Activated CD8-positive, alpha-beta T cell treated with anti-CD3 and anti-CD28 coated beads, Interleukin-2, amount 10 ng/mL, durations not matched to agents 7 days and 5 days (primary cell): Measurements from ENCODE around the gene NDUFB8. TPM values are rescaled to one million over a fixed set of nuclear protein-coding genes. Genes with fewer than 3 reads are reported as not detected.
"Not testable (repeated sequence)": the region's sequence is repeated elsewhere in the genome, so short reads cannot be mapped to it uniquely, and the experiment has no call there.

Experiments
- ATAC-seq: fragments of 150-1000 bp; cut with Tn5 transposase; one replicate; pipeline ENCODE4 v1.10.0; 2021; ENCODE audit warnings: moderate library complexity
- CTCF ChIA-PET: fragments of 350-600 bp; sonication (Branson Sonifier 250); formaldehyde crosslinking; loops from one replicate; lab custom pipeline; 2021; ENCODE audit warnings: antibody characterized with exemption; lab: Charles Lee
- POLR2A ChIA-PET: fragments of 350-600 bp; sonication (Branson Sonifier 250); formaldehyde crosslinking; loops from one replicate; lab custom pipeline; 2021; ENCODE audit warnings: antibody characterized with exemption; lab: Charles Lee
- DNase-seq: peaks from one replicate; pipeline ENCODE4 v3.0.0-alpha.2; 2020
- H3K27ac Mint-ChIP-seq: one replicate; pipeline ENCODE4 v1.8.0; 2021; ENCODE audit warnings: mild to moderate bottlenecking, mixed read lengths
- H3K27me3 Mint-ChIP-seq: one replicate; pipeline ENCODE4 v1.8.0; 2021; ENCODE audit warnings: low read depth, mixed read lengths
- H3K36me3 Mint-ChIP-seq: one replicate; pipeline ENCODE4 v1.8.0; 2021; ENCODE audit warnings: low read depth, mixed read lengths
- H3K4me1 Mint-ChIP-seq: one replicate; pipeline ENCODE4 v1.8.0; 2021; ENCODE audit warnings: low read depth, mixed read lengths
- H3K4me3 Mint-ChIP-seq: one replicate; pipeline ENCODE4 v1.8.0; 2021; ENCODE audit warnings: mild to moderate bottlenecking, mixed read lengths
- H3K9me3 Mint-ChIP-seq: one replicate; pipeline ENCODE4 v1.8.0; 2022; ENCODE audit warnings: mixed read lengths; ENCODE audit not compliant: insufficient read depth
- total RNA-seq, 2 experiments: library from RNA; stranded (reverse); gene quantifications; one replicate each; pipeline ENCODE4 v1.2.3, GENCODE V29; 2021

NDUFB8 gene
- 100 to 1,000 TPM; 290 to 293 TPM for total RNA-seq

- H3K36me3 Mint-ChIP-seq: peaks cover 37% of the 10 kb centered on the region
- POLR2A ChIA-PET: interaction anchor here (0.7 to 2.6 kb wide), 6 partner anchors 11 to 47 kb away, joined by 3 to 7 read pairs (median 4); no protein-coding TSS in a partner anchor
- peaks cover 44% of the 10 kb centered on the region for H3K4me1 Mint-ChIP-seq
- CTCF ChIA-PET: interaction anchor here (0.9 to 5.9 kb wide), 8 partner anchors 12 to 97 kb away, joined by 3 to 60 read pairs (median 8); partner anchors contain the start of gene SEC31B
- no peaks in the 10 kb centered on the region for H3K9me3 Mint-ChIP-seq
- peak within 1 kb of the TSS; percentile 100 for H3K4me3 Mint-ChIP-seq
- H3K27ac Mint-ChIP-seq: peak within 1 kb of the TSS; percentile 99
- peak; percentile 89 for ATAC-seq
- DNase-seq: peak; percentile 92
- no peaks in the 10 kb centered on the region for H3K27me3 Mint-ChIP-seq
Observed at GRCh38 chr10:100529475-100530298, at the start of gene NDUFB8. TSS of gene NDUFB8 (minus strand) at chr10:100529871. CDS start at chr10:100529851, 20 bp downstream.

GRCh38 chr10:100576282-100576635 is 46.6 kb upstream of the NDUFB8 start:
- Mint-ChIP-seq H3K9me3 (no peaks in the 10 kb centered on the region), H3K4me1 (no peaks in the 10 kb centered on the region), H3K4me3 (no peak overlapping the region), H3K27me3 (peaks cover 26% of the 10 kb centered on the region), H3K36me3 (no peaks in the 10 kb centered on the region), H3K27ac (no peak overlapping the region)
- ATAC-seq (no peak), DNase-seq (no peak)
- ChIA-PET CTCF (no interaction called here), POLR2A (no interaction called here)

- DNase-seq: no peak
- H3K27me3 Mint-ChIP-seq: peaks cover 23% of the 10 kb centered on the region
- CTCF ChIA-PET: no interaction called here
- no peaks in the 10 kb centered on the region for H3K9me3 Mint-ChIP-seq
- no peak overlapping the region for H3K4me3 Mint-ChIP-seq
- ATAC-seq: no peak
- POLR2A ChIA-PET: no interaction called here
- no peaks in the 10 kb centered on the region for H3K36me3 Mint-ChIP-seq
- no peaks in the 10 kb centered on the region for H3K4me1 Mint-ChIP-seq
- no peak overlapping the region for H3K27ac Mint-ChIP-seq
Observed at GRCh38 chr10:100575585-100576281, 46.1 kb upstream of the NDUFB8 start.

- H3K9me3 Mint-ChIP-seq, CTCF ChIA-PET, ATAC-seq, H3K36me3 Mint-ChIP-seq, POLR2A ChIA-PET, H3K27ac Mint-ChIP-seq, H3K4me3 Mint-ChIP-seq, H3K4me1 Mint-ChIP-seq, DNase-seq: not testable (repeated sequence)
- peaks cover 23% of the 10 kb centered on the region for H3K27me3 Mint-ChIP-seq
Observed at GRCh38 chr10:100575146-100575545, 45.5 kb upstream of the NDUFB8 start.

GRCh38 chr10:100571084-100571856 is 41.6 kb upstream of the NDUFB8 start:
- DNase-seq: no peak
- H3K27me3 Mint-ChIP-seq: peaks cover 11% of the 10 kb centered on the region
- CTCF ChIA-PET: no interaction called here
- H3K4me3 Mint-ChIP-seq: no peak overlapping the region
- no peaks in the 10 kb centered on the region for H3K36me3 Mint-ChIP-seq
- POLR2A ChIA-PET: no interaction called here
- H3K9me3 Mint-ChIP-seq: no peaks in the 10 kb centered on the region
- no peak for ATAC-seq
- H3K27ac Mint-ChIP-seq: no peak overlapping the region
- no peaks in the 10 kb centered on the region for H3K4me1 Mint-ChIP-seq

- ATAC-seq (no peak), DNase-seq (no peak)
- Mint-ChIP-seq H3K27me3 (peaks cover 10% of the 10 kb centered on the region), H3K4me1 (peaks cover under 1% of the 10 kb centered on the region), H3K27ac (no peak overlapping the region), H3K9me3 (no peaks in the 10 kb centered on the region), H3K4me3 (no peak overlapping the region), H3K36me3 (no peaks in the 10 kb centered on the region)
- POLR2A ChIA-PET: interaction anchor here (0.5 kb wide), 1 partner anchor 10 kb away, joined by 3 read pairs; no protein-coding TSS in a partner anchor
- CTCF ChIA-PET: interaction anchor here (0.9 to 1.5 kb wide), 5 partner anchors 10 to 173 kb away, joined by 3 to 4 read pairs (median 3); no protein-coding TSS in a partner anchor
Observed at GRCh38 chr10:100570506-100570905, 40.8 kb upstream of the NDUFB8 start.

- H3K27me3 Mint-ChIP-seq: peaks cover 14% of the 10 kb centered on the region
- ATAC-seq: no peak
- no peak for DNase-seq
Observed at GRCh38 chr10:100569687-100570481, 40.2 kb upstream of the NDUFB8 start.

GRCh38 chr10:100568912-100569311 is 39.2 kb upstream of the NDUFB8 start:
- Mint-ChIP-seq H3K36me3 (no peaks in the 10 kb centered on the region), H3K27me3 (peaks cover 22% of the 10 kb centered on the region), H3K9me3 (no peaks in the 10 kb centered on the region), H3K4me3 (no peak overlapping the region), H3K4me1 (peaks cover 6% of the 10 kb centered on the region), H3K27ac (no peak overlapping the region)
- POLR2A ChIA-PET: interaction anchor here (0.7 kb wide), 2 partner anchors 13 to 158 kb away, joined by 3 to 6 read pairs; no protein-coding TSS in a partner anchor
- ATAC-seq (no peak), DNase-seq (no peak)
- CTCF ChIA-PET: no interaction called here

More at GRCh38 chr10:100569687-100570481, 40.2 kb upstream of the NDUFB8 start:
- ChIA-PET POLR2A (interaction anchor here (0.5 kb wide), 1 partner anchor 9 kb away, joined by 3 read pairs; no protein-coding TSS in a partner anchor), CTCF (interaction anchor here (0.9 to 1.5 kb wide), 5 partner anchors 9 to 174 kb away, joined by 3 to 4 read pairs (median 3); no protein-coding TSS in a partner anchor)
- H3K4me1 Mint-ChIP-seq: peaks cover 4% of the 10 kb centered on the region
- H3K36me3 Mint-ChIP-seq: no peaks in the 10 kb centered on the region
- H3K27ac Mint-ChIP-seq: no peak overlapping the region
- H3K4me3 Mint-ChIP-seq: no peak overlapping the region
- H3K9me3 Mint-ChIP-seq: no peaks in the 10 kb centered on the region

GRCh38 chr10:100567826-100568225 is 38.2 kb upstream of the NDUFB8 start:
- ChIA-PET POLR2A (no interaction called here), CTCF (interaction anchor here (1.4 kb wide), 1 partner anchor 176 kb away, joined by 3 read pairs; no protein-coding TSS in a partner anchor)
- Mint-ChIP-seq H3K36me3 (peaks cover 2% of the 10 kb centered on the region), H3K9me3 (no peaks in the 10 kb centered on the region), H3K4me3 (no peak overlapping the region), H3K4me1 (peaks cover 8% of the 10 kb centered on the region), H3K27me3 (peaks cover 25% of the 10 kb centered on the region), H3K27ac (no peak overlapping the region)
- no peak for ATAC-seq
- no peak for DNase-seq

- Mint-ChIP-seq H3K9me3 (no peaks in the 10 kb centered on the region), H3K27ac (no peak overlapping the region), H3K27me3 (peaks cover 24% of the 10 kb centered on the region), H3K4me1 (peaks cover 10% of the 10 kb centered on the region), H3K36me3 (peaks cover 3% of the 10 kb centered on the region), H3K4me3 (no peak overlapping the region)
- no peak for ATAC-seq
- POLR2A ChIA-PET: no interaction called here
- CTCF ChIA-PET: interaction anchor here (1.4 kb wide), 1 partner anchor 176 kb away, joined by 3 read pairs; no protein-coding TSS in a partner anchor
- DNase-seq: no peak
Observed at GRCh38 chr10:100567249-100567648, 37.6 kb upstream of the NDUFB8 start.
